GM18870 (cell line): Measurements from ENCODE around the gene R3HCC1L.

Source experiments
- ATAC-seq: cut with Tn5 transposase; IDR thresholded peaks from one replicate; pipeline ENCODE4 v1.9.1; 2021; ENCODE audit warnings: moderate library complexity; ENCODE audit not compliant: unreplicated experiment

R3HCC1L gene

DNA sequence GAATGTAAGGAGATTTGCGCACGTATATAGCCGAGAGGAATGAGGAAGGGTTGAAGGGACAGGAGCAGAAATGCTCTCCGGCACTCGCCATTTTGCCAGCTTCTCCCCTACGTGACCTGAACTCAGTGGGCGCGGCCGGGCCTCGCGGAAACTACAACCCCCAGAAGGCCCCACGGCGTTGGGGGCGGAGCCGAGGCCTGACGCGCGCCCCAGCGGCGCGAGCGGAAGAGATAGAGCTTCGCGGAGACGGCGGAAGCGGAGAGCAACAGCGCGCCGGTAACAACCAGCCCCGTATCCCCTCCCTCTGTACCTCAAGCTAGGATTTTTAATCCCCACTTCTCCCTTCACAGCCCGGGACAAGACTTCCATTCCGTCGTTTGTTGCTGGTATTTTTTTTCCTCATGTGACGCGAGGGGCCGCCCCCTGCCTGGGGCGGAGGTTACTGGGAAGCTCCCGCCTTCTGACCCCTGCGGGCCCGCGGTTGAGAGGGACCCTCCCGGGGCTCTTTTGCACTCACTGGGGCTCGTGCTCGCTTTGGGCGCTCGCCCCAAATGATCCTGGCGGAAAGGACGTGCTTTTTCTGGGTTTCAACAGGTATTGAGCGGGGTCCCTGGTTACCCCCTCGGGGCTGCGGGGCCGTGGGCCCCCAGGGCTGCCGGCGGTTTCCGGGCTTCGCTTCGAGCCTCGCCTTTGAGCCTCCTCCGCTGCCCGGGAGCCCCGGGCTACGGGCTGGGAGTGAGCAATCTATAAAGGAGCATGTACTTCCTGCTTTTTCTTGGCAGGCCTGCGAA lies at the start of gene R3HCC1L:
Gene R3HCC1L (plus strand): TSS at position 227 of the 791 bp plus-strand sequence. CDS start 73,458 bp downstream, outside the sequence.
- peak; percentile 54 for ATAC-seq

DNA sequence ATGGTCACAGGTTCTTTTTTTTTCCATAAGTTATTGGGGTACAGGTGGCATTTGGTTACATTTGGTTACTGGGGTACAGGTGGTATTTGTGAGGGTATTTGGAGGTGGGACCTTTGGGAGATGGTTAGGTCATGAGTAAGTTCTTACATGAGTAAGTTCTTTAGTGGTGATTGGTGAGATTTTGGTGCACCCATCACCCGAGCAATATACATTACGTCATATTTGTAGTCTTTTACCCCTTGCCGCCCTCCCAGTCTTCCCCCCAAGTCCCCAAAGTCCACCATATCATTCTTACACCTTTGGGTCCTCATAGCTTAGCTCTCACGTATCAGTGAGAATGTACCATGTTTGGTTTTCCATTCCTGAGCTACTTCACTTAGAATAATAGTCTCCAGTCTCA lies 49.2 kb upstream of the R3HCC1L start:
- no peak for ATAC-seq

DNA sequence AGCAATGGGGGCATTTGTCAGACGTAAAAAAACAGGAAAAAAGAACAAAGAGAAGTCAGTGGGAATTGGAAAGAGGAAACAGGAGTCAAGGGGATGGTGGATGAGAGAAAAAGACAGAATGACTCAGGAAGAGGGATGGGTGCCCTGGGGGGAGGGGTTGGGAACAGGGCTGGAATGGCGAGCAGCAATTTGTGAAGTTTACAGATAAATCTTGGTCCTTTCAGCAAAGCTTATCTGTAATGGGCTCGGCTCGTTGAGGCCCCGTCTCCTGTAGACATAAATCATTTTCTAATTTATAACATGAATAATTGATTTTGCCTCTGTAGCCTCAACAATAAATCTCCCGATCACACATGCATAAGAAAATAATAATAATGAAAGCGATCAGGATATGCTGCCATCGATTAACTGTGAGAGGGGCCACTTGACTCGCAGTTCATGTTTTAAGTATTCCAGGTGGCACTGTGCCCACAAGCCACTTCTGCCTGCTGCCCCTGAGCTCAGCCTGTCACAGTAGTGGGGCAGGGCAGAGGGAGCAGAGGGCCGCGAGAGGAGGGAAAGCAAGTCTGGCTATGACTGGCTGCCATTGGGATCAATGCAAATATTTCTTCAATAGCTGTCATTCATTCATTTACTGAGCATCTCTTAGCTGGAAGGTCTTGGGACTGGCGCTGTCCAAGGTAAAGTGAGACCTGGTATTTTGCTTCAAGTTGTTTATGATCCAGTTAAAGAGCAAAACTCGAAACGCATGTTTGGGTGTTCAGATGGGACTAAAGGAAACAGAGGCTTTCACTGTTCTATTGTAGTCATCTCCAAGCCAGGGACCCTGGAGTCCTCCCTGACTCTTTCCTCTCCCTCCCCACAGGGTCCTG lies 47.4 kb upstream of the R3HCC1L start:
- no peak for ATAC-seq

DNA sequence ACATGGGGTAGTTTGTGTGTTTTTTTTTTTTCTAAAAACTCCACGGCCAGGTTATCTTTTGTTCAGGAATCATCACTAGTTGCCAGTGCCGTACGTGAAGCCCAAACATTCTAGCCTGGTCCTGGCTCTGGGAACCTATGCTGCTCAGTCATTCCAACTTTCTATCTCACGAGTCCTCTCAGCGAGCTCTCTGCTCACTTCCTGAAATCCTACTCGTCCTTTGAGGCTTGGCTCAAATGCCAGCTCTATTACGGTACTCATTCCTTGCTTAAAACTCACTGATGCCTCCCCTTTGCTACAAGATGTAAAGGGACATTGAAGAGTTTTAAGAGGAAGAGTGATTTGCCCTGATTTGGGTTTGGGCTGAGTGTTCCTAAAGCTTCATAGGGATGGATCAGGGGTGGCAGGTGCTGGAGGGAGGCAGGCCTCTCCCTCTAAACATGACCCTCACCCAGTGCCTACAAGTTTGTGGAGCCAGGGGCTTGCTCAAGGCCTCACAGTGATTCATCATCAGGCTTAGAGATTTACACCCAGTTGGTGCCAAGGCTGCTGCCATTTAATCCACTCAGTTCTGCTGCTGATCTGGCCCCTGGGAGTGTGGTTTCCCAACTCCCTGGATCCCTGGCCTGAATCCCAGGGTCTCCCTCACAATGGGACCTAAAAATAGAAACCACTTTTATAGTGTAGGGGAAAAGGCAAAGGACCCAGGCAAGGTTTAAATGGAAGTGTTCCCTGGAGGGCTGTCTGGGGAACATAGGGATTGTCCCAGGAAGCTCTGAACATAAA lies 46.1 kb upstream of the R3HCC1L start:
- no peak for ATAC-seq

DNA sequence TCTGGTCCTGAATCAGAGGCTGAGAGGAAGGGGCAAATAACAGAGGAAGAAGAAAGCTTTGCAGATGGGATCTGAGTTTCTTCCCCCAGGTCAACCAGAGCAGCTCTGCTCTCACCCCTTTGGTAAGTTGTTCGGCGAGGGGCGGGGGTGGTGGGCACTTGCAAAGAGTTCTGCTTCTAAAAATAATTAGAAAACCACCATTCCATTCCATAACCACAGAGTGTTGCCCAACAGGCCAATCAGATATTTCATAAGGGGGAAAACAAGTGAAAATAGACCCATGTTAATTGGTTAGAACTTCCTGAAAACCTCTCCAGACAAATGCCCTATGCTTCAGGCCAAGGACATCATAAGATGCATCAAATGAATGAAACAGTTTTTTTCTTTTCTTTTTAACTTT lies 43.6 kb upstream of the R3HCC1L start:
- no peak for ATAC-seq

DNA sequence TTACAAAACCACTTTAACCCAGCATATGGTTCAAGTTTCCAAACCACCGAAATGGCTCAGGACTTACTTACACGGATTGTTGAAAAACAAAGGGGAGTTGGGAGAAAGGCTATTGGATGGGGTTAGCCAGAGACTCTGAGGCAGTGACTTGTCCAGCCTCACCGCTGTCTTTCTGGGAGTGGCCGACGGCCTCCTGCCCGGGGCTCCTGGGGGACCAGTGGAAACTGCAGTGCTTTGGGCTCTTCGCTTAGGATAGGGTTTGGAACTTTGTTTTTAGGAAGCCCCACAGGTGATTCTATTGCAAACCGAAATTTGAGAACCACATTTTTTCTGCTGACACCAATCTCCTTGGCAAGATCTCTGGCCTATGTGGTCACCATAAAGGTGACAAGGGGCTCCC lies 38.1 kb upstream of the R3HCC1L start:
- no peak for ATAC-seq

DNA sequence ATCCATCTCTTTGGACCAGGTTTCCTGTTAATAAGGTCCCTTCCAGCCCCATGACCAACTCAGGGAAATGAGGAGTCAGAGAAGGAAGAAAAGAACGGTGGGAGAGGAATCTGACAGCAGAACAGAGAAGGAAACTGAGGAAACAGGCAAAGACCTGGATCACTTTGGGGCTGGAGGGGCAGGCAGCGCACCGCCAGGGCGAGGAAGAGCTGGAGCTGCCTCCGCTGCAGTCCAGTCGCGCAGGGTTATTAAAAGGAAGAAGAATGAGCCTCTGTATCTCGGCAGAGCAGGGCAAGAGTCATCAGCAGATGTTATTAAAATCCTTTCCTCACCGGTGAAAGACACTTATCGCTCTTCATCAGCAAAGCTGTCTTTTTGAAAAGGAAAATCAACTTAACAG lies 37.7 kb upstream of the R3HCC1L start:
- no peak for ATAC-seq

DNA sequence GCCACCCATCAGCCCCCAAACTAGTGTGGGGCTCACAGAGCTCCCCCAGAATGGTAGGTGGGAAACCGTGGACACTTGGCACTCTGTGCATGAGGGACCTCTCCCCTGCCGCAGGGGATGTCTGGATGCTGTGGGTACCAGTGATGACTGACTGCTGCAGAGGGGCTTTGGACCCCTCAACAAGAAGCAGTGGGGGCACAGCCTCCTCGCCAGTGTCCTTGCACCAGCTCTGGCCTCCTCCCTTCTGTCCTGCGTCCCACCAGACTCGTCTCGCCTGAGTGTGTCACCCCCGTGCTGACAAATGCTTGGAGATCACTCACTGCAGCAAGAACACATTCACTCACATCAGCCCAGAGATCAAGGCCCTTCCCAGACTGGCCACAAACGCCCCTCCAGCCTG lies 37.3 kb upstream of the R3HCC1L start:
- no peak for ATAC-seq

DNA sequence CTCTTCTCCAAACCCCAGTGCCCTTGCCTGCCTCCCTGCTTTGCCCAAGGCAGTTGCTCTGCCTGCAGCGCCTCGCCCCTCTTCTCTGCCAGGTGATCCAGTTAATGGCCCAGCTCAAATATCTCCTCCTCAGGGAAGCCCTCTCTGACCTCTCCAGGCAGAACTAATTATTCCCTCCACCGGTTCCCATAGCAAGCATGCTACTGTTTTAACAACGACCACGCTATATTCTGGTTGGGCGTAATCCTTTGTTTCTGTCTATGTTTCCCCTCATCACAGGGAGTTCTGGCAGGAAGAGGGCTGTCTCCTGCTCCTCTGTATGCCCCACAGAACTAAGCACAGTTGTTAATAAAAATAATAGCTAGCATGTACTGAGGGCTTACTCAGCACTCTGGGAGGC lies 36.8 kb upstream of the R3HCC1L start:
- ATAC-seq = no peak

DNA sequence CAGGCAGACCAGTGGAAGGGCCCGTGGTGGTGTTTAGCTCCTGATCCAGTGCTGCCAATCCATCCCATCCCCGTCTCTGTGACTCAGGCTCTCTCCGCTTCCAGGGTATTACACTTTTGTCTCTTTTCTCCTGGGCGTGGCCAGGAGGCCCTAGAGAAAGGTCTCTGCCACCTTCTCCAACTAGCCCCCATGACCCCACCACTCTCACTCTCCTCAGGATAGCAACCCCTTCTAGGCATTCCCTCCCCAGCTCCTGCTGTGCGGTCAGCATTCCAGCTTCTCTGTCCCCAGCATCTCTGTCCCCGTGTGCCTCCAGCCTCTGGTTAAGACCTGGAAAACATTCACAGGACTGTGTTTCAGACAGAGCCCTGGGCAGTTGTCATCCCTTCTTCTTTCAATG lies 36.2 kb upstream of the R3HCC1L start:
- no peak for ATAC-seq

DNA sequence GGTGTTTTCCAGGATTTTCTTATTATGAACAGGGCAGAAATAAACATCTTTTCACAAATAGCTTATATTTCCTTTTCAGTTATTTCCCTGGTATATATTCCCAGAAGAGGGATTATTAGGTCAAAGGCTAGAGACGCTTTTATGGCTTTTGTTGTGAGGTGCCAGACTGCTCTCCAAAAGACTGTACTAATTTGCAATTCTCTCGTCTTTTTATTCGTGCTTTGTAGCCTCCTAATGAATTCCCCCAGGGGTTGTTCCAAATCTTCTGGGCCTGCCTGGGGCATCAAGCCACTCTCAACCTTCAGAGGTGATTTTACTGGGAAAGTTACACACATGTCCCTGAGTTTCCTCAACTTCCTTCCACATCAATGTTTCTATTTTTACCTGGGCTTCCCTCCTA lies 34.0 kb upstream of the R3HCC1L start:
- ATAC-seq = no peak

DNA sequence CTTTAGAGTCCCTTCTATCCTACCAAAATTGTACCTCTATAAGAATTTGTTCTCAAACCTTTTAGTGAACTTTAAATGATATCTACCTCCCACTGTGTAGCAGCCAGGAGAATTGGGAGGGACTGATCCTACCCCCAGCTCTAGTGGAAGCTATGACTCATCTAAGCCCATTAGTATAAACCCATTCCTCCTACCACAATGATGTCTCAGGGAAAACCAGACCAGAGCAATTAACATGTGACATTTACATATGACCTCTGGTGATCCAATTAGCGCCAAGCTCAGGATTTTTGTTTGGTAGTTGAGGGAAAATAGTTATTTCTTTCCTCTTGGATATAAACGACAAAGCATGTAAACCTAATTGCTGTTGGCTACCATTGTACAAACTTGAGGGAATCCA lies 33.1 kb upstream of the R3HCC1L start:
- ATAC-seq = no peak

DNA sequence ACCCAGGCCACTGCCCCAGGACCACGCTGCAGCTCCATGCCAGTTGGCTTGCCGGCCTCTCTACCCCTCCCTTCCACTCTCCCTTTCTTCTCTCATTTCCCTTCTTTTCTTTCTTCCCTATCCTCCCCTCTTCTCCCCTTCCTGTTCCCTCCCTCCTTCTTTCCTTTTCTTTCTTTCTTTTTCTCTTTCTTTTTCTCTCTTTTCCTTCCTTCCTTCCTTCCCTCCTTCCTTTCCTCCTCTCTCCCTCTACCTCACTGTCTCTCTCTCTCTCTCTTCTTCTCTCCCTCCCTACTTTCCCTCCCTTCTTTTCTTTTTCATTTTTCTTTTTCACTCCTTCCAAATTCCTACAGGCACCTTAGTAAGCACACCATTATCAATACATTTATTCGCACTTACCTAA lies 30.3 kb upstream of the R3HCC1L start:
- ATAC-seq = no peak

DNA sequence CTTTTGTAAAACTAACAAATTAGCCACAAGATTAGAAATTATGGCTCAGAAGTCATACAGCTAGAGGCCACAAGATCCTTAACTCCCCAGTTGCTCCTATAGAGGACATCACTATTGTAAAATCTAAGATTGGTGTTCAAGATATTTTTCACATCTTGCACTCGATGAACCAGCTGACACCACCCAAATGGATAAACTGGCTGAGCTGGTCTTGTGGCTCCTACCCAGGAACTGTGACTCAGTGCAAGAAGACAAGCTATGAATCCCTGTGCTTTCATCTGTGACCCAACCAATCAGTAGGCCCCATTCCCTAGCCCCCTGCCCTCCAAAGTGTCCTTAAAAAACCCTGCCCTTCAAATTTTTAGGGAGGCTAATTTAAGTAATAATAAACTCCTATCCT lies 27.9 kb upstream of the R3HCC1L start:
- no peak for ATAC-seq

DNA sequence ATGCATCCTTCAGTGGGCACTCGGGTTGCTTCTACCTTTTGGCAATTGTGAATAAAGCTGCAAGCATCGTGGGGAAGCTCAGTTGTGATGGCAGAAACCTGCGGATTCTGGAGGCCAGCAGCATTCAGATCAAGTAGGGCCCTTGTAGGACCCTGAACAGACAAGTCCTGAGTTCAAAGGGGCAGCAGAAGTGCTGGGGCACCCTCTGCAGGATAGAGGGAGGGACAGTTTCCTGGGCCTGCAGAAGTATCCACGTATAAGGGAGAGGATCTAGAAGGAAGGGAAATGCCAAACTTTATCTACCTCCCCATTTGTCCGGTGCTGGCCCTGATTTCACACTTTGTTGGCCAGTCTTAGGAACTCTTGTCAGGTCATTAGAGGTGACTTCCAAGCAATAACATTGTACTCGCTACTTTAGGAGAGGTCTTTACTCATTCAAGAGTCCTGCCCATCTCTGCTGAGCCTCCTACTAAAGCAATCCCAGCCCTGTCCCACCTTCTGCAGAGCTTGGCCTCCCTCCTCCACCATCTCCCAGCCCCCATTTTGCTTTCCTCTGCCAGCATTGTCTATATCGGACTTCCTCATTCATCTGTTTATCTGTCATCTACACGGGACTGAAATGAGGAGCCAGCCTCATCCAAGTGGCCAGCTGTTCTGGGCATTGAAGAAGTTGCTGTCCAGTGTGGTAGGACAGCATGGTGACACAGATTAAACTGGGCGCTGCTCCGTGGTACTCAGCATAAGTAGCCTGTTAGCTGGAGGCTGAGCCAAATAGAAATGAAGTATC lies 26.6 kb upstream of the R3HCC1L start:
- no peak for ATAC-seq

DNA sequence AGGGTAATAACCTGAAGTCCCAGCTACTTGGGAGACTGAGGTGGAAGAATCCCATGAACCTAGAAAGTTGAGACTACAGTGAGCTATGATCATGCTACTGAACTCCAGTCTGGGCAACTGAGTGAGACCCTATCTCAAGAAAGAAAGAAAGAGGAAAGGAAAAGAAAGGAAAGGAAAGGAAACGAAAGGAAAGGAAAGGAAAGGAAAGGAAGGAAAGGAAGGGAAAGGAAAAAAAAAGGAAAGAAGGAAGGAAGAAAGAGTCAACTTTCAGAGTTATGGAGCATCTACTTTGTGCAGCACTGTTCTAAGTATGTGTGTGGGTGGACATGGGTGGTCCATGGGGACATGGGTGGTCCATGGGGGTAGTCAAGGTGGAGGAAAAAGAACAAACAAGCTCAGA lies 24.1 kb upstream of the R3HCC1L start:
- no peak for ATAC-seq

DNA sequence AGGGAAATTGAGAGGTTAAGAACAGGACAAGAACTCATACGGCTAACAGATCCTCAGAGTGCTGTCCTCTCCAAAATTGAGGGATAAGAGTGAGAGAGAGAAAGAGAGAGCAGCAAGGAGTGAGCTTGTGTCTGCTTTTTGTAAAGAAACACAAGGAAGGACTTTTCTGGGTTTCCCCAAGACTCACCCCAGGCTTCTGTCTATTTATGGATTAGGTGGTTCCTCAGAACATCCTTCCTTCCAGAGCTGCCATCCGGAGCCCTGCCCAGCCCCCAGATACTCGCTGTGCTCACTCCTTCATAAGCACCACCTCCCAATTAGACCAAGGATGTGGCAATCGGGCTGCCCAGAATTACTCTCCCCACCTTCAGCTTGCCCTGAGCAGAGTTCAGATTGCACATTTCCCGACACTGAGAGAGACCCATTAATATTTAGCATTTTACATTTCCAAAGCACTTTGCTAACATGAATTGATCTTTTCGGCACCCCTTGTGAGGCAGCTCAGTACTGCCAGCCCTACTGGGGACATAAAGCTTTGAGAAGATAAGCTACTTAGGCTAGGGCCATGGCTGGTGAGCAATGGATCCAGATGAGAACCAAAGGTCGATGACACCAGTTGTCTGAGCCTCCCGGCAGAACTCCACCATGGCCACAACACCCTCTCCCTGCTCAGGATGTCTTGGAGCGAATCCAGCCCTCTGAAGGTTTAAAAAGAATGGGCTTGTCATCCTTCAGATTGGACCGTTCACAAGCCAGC lies 19.2 kb upstream of the R3HCC1L start:
- no peak for ATAC-seq

DNA sequence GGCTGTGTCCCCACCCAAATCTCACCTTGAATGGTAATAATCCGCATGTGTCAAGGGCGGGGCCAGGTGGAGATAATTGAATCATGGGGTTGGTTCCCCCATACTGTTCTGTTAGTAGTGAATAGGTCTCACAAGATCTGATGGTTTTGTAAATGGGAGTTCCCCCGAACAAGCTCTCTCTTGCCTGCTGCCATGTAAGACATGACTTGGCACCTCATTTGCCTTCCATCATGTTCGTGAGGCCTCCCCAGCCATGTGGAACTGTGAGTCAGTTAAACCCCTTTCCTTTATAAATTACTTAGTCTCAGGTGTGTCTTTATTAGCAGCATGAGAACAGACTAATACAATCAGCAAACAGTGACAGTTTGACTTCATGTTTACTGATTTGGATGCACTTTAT lies 14.6 kb upstream of the R3HCC1L start:
- no peak for ATAC-seq

DNA sequence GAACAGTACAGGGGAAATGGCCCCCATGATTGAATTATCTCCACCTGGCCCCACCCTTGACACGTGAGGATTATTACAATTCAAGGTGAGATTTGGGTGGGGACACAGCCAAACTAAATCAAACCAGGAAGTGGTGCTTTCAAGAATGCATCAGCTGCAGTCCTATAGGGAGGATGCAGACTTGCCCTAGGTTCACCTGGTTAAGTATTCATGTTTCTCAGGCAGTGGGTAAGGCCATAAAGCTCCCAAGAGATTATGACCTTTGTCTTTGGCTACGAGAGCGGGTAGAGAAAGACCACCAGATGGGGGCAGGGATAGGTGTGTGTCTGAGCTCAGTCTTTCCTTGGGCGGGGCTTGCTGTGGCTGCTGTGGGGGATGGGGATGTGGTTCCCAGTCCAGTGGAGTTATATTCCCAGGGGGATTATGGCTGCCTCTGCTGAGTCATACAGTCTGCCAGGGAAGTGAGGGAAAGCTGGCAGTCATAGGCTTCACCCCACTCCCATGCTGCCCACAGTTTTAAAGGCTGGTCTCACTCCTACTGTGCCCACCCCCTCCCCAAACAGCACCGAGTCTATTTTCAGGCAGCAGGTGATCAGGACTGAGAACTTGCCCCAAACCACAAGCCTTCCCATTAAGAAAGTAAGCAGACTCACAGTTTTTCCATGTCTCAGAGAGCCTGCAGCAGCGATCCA lies 8.4 kb upstream of the R3HCC1L start:
- no peak for ATAC-seq
